ENCODE measurements around the gene PIK3CD.

The PIK3CD gene

GRCh38 chr1:9651565-9652378, at the start of gene PIK3CD:
TSS of gene PIK3CD (plus strand) at chr1:9651731. CDS start at chr1:9710456, 58,725 bp downstream.
- peak; percentile 45 for DNase-seq

- DNase-seq, result no peak
Measured at GRCh38 chr1:9601942-9602793, 49.4 kb upstream of the PIK3CD start.

- no peak for DNase-seq
Measured at GRCh38 chr1:9602794-9603167, 48.8 kb upstream of the PIK3CD start.

- DNase-seq, result no peak
Measured at GRCh38 chr1:9603307-9603706, 48.2 kb upstream of the PIK3CD start.

- DNase-seq, result no peak
Measured at GRCh38 chr1:9603766-9604753, 47.5 kb upstream of the PIK3CD start.

- DNase-seq, result no peak
Measured at GRCh38 chr1:9604836-9605235, 46.7 kb upstream of the PIK3CD start.

GRCh38 chr1:9605946-9606455, 45.5 kb upstream of the PIK3CD start:
- no peak for DNase-seq

GRCh38 chr1:9606458-9606857, 45.1 kb upstream of the PIK3CD start:
- DNase-seq, result no peak

- DNase-seq, result no peak
Measured at GRCh38 chr1:9606948-9607347, 44.6 kb upstream of the PIK3CD start.

GRCh38 chr1:9607352-9607751, 44.2 kb upstream of the PIK3CD start:
- no peak for DNase-seq

- DNase-seq, result no peak
Measured at GRCh38 chr1:9609998-9610397, 41.5 kb upstream of the PIK3CD start.

- no peak for DNase-seq
Measured at GRCh38 chr1:9610548-9610947, 41.0 kb upstream of the PIK3CD start.

- no peak for DNase-seq
Measured at GRCh38 chr1:9611716-9612115, 39.8 kb upstream of the PIK3CD start.

GRCh38 chr1:9612162-9612845, 39.2 kb upstream of the PIK3CD start:
- DNase-seq, result no peak

GRCh38 chr1:9612871-9613624, 38.5 kb upstream of the PIK3CD start:
- no peak for DNase-seq

GRCh38 chr1:9613625-9614299, 37.8 kb upstream of the PIK3CD start:
- no peak for DNase-seq

- DNase-seq, result peak; percentile 38
Measured at GRCh38 chr1:9615316-9616063, 36.0 kb upstream of the PIK3CD start.

GRCh38 chr1:9618909-9619679, 32.4 kb upstream of the PIK3CD start:
- no peak for DNase-seq

GRCh38 chr1:9621032-9621431, 30.5 kb upstream of the PIK3CD start:
- no peak for DNase-seq

Data from NCI-H226 (cell line).